GM23338 (cell line): ENCODE measurements around the gene HDAC8.

Source experiments
- CREB1 ChIP-seq: fragments of 250-450 bp; sonication (Bioruptor Pico); IDR thresholded peaks from 2 replicates; pipeline ENCODE4 v1.5.0; 2020; ENCODE audit warnings: low read depth, mild to moderate bottlenecking, moderate library complexity
- CTCF ChIP-seq, 2 experiments: fragments of 200-600 bp in 1 of 2; sonication (generic) in 1 of 2; conservative IDR thresholded peaks; 2 replicates each; pipeline versions ENCODE4 v1.5.1 to v1.6.1; 2016 to 2017; ENCODE audit warnings: antibody characterized with exemption in 2 of 2, low read depth in 2 of 2, mild to moderate bottlenecking in 2 of 2, moderate library complexity in 1 of 2
- ETS1 ChIP-seq: IDR thresholded peaks from 2 replicates; pipeline ENCODE4 v1.6.1; 2016; ENCODE audit warnings: antibody characterized with exemption
- EZH2 ChIP-seq: fragments of 200-600 bp; sonication (generic); IDR thresholded peaks from one replicate; pipeline ENCODE4 v1.8.0; 2017; ENCODE audit warnings: antibody characterized with exemption, mild to moderate bottlenecking, low read depth; ENCODE audit not compliant: unreplicated experiment
- EZH2phosphoT487 ChIP-seq: fragments of 200-600 bp; sonication (generic); IDR thresholded peaks from one replicate; pipeline ENCODE4 v1.8.1; 2018; ENCODE audit warnings: antibody characterized with exemption; ENCODE audit not compliant: unreplicated experiment
- NANOG ChIP-seq: IDR thresholded peaks from 2 replicates; pipeline ENCODE4 v1.6.1; 2016; ENCODE audit warnings: antibody characterized with exemption, borderline replicate concordance
- POLR2AphosphoS5 ChIP-seq: IDR thresholded peaks from 2 replicates; pipeline ENCODE4 v1.6.1; 2016; ENCODE audit warnings: antibody characterized with exemption, low read depth
- REST ChIP-seq: IDR thresholded peaks from one replicate; pipeline ENCODE4 v1.6.1; 2018; ENCODE audit warnings: antibody characterized with exemption; ENCODE audit not compliant: unreplicated experiment
- STAT1 ChIP-seq: IDR thresholded peaks from one replicate; pipeline ENCODE4 v1.6.1; 2016; ENCODE audit warnings: antibody characterized with exemption; ENCODE audit not compliant: unreplicated experiment

DNA sequence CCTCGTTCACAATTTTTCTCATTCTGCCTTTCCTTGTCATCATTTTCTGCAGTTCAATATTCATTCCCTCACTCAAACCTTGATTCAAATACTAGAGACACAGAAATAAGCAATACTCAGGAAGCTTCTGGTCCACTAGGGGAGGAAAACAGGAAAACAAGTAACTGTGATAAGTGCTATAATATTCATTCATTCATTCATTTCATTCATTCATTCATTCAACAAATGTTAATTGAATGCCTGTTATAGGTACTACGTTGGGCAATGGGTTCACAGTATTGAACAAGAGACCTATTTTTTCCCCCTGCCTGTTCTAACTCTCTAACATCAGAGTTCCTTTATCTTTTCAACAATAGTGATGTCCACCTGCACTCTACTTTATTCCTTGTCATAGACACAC, 104.0 kb downstream of the HDAC8 start:
- TF ChIP-seq EZH2phosphoT487 (no peak), EZH2 (no peak), POLR2AphosphoS5 (no peak), ETS1 (no peak), CTCF (conservative IDR thresholded peaks at IDR 0.05; ENCODE audit: low read depth in 2 of 2) (no peak), NANOG (no peak), REST (no peak), STAT1 (no peak), CREB1 (CRISPR knock-in tag) (no peak)
